Measurements from ENCODE around the gene SMIM33.
"Not testable (repeated sequence)": the region's sequence is repeated elsewhere in the genome, so short reads cannot be mapped to it uniquely, and the experiment has no call there.

SMIM33 gene

GRCh38 chr5:139457653-139458306 lies 13.0 kb upstream of the SMIM33 start:
- DNase-seq: no peak

DNA sequence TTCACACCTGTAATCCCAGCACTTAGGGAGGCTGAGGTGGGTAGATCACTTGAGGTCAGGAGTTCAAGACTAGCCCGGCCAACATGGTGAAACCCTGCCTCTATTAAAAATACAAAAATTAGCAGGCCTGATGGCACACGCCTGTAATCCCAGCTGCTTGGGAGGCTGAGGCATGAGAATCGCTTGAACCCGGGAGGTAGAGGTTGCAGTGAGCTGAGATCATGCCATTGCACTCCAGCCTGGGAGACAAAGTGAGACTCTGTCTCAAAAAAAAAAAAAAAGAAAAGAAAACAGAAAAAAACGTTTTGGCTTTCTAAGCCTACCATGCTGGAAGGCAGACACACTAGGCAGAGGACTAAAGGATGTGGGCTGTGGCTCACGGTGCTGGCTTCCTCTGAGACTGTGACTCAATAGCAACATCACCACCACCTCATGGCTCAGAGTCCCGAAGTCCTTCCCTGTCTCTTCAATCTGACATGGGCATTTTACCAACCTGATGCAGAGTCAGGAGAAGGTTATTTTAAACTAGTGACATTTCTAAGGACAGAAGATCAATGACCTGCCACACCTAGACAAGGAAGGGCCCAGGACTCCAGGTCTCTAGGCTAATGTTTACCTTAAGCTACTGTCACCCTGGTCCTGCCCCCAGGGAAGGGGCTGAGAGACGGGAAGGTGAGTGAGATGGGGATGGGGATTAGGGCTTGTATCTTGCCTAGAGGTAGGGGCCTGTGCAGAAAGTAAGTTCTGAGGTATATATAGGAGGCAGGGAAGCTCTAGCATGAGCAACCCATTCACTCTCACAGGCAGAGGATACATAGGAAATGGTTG lies 12.0 kb upstream of the SMIM33 start:
- DNase-seq: peak in 3 of 4 experiments; percentile 21 to 62 (median 45)

- DNase-seq: no peak
Measured at GRCh38 chr5:139459451-139459934, 11.3 kb upstream of the SMIM33 start.

DNA sequence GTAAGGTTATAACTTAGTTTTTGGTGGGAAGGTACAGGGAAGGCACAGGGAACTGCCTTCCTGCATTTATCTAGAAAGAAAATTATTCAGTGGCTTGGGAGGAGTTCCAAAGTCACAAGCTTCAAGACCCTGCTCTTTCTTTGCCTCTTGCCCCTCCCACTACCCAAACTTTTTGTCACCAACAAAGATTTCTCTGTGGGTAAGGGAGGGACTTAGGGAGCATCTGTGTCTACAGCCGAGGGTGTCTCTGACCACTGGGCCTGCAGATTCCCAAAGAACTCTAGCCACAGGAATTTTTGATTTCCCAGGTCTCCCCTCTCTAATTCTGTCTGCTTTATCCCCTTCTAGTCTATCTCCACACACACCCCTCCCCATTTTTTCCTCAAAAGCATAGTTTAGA lies 10.3 kb upstream of the SMIM33 start:
- DNase-seq: no peak

DNA sequence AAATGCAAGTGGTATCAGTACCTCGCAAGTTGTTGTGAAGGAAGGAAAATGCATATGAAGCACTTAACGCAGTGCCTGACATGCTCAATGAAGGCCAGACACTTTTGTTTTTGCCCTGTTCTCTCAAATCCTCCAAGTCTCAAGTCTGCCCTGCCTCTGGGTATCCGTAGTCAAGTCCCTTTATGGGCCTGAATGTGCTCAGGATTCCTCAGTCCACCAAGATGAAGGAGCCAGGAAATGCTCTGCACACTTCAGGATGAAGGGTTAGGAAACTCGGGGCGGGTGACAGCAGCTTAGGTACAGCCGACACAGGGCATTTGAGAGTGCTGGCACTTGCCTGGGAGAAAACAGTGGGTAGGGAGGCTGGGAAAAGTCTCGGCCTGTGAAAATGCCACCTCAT lies 9.6 kb upstream of the SMIM33 start:
- DNase-seq: no peak

DNA sequence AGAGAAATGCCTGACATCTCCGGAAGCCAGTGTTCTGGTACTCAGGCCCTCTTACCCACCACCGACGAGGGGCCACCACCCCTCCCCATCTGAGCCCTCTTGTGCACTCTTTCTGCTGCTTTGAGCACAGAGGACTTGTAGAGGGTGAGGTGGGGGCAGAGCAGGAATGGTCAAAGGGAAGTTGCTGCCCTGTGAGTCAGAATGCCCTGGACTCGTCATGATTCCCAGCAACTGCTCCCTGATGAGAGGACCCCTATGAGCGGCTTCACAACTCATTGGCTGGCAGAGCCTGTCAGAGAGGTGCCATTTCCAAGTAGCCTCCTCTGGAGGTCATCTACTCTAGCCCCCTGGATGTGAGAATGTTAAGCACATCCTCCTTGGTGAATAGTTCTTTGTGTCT lies 9.1 kb upstream of the SMIM33 start:
- DNase-seq: no peak

- no peak for DNase-seq
Measured at GRCh38 chr5:139462586-139463276, 8.1 kb upstream of the SMIM33 start, which contains the start of gene ECSCR. Gene ECSCR, minus strand, starts transcription at chr5:139462743. Its CDS starts 73 bp downstream, at chr5:139462670.

DNA sequence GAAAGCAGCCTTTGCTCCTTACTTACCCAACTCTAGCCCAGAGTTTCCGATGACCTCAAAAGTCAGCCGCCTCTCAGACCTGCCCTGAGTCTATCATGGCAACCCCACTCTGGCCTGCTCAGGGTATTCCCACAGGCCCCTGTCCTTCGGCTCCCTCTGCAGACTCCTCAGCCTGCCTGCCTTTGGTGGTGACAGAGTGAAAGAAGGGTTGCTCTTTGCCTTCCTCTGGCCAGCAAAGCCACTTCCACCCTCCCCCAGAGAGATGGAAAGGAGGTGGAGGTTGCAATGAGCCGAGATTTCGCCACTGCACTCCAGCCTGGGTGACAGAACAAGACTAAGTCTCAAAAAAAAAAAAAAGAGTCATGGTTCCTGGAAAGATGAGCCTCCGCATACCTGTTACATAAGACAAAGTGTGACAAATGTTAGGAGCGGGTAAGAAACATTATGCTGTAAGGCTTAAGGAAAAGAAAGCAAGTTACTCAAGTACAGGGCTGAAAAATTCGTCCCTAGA lies 2.3 kb upstream of the SMIM33 start:
- DNase-seq: no peak

DNA sequence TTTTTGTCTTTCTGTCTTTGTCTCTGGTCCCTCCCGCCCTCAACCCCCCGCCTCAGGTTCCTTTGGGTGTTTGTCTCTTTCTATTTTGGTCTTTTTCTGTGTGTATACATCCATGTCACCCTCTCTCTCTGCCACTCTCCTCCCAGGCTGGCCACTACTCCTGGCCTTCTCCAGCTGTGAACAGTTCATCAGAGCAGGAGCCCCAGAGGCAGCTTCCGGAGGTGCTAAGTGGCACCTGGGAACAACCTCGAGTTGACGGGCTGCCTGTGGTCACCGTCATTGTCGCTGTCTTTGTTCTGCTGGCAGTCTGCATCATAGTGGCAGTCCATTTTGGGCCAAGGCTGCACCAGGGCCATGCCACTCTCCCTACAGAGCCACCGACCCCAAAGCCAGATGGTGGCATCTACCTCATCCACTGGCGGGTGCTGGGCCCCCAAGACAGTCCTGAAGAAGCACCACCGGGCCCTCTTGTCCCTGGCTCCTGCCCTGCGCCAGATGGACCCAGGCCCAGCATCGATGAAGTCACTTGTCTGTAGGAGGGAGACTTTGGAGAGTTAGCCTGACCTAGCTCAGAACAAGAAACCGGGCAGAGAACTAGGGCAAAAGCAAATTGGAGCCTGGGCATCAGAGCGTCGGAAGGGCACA lies 1.7 kb downstream of the SMIM33 start:
- peak in 1 of 4 experiments; percentile 12 for DNase-seq

DNA sequence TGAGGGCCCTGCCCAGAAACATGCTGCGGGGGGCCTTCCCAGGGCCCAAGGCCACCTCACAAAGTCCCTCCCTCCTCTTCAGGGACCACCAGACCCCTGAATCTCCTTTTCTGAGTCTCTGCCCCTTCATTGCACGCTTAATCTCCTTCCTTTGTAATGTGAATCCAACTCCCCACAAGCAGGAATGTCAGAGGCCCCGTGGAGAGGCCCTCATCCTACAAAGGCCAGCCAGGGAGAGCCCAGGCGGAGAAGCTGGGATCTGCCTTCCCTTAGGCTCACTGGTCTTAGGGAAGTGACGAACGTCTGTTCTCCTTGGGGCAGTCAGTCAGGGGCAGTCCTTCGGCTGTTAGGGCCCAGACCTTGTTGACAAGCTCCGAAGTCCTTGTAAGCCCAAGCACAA lies 2.3 kb downstream of the SMIM33 start:
- no peak for DNase-seq

GRCh38 chr5:139473565-139473964 lies 2.8 kb downstream of the SMIM33 start:
- no peak for DNase-seq

DNA sequence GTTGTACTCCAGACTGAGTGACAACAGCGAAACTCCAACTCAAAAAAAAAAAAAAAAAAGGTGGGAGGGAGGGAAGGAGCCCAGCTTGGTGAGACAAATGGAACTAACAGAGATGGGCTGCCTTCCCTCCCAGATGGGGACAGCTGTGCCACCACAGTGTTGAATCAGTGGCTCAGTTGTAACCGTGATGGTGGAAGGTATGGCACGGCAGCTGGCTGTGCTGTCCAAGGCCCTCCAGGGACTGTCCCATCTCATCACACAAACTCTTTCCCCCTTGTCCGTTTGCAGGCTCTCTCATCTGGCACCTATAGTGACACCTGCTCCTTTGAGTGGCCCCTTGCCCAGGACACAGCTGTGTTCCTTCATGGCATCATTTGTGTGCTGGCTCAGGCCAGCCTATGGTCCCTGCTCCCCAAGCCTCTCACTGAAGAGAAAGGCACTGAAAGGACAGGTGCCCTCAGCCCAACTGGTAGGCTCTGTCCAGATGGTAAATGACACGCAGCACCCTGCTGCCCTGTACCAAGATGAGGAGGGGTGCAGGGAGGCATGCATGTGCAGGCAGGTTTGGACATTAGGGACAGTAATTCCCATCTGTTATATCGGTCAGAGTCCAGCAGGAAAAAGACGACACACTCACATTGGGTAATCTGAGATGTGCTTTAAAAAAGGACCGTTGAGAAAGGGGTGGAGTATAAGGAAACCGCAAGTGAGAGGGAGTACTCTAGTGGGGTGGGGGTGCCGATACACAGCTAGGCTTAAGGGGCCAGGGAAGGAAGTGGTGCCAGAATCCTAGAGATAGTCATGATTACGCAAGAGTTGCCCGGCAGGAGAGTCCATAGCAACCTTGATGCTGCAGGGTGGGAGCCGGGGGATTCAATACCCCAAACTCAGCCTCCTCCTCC lies 4.3 kb downstream of the SMIM33 start:
- DNase-seq: no peak

DNA sequence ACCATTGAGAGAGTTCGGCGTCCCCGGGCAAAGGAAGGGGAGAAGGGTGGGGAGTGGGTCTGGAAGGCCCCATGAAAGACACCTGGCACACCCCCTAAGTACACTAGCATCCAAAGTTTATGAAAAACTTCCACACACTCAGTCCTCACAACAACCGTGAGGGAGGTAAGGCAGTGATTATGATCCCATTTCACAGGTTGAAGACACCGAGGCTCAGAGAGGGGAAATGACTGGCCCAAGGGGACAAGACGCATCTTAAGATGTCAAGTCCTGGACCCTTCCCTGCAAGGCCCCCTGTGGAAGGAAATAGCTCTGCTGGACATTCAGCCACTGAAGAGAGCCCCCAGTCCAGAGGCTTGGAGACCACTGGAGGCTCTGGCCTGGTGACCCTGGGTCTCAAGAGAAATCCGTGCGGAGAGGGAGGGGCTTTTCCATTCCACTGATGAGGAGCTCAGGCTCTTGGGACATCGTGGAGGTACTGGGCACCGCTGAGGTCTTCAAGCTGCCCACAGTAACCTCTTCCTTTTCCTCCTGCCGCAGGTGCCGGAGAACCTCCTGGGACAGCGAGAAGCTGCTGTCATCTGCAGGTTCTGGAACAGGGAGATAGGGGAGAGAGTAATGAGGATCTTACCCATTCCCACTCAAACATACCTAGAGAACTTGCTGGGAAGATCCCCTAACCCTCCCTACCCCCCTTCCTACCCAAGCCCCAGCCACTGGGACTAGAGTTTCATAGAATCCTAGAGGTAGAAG lies 5.2 kb downstream of the SMIM33 start:
- DNase-seq: no peak

DNA sequence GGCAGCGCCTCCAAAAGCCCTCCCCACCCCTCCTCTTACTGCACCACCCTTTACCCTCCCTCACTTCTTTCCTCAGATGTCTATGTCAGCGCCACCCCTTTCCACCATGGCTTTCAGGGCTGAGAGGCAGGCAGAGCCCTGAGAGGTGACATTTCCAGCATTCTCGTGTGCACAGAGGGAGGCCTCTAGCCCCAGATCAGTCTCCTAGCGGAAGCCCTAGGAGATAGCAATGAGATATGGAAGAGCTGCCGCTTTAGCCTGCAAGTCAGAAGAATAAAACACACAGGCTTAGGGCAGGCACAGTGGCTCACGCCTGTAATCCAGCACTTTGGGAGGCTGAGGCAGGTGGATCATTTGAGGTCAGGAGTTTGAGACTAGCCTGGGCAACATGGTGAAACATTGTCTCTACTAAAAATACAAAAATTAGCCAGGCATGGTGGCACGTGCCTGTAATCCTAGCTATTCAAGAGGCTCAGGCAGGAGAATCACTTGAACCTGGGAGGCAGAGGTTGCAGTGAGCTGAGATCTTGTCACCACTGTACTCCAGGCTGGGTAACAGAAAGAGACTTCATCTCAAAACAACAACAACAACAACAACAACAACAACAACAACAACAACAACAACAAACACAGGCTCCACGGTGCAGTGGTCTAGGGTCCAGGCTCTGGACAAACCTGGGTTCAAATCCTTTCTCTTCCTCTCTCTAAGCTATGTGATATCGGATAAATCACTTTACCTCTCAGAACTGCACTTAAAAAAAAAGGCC lies 8.0 kb downstream of the SMIM33 start:
- DNase-seq: not testable (repeated sequence)

DNA sequence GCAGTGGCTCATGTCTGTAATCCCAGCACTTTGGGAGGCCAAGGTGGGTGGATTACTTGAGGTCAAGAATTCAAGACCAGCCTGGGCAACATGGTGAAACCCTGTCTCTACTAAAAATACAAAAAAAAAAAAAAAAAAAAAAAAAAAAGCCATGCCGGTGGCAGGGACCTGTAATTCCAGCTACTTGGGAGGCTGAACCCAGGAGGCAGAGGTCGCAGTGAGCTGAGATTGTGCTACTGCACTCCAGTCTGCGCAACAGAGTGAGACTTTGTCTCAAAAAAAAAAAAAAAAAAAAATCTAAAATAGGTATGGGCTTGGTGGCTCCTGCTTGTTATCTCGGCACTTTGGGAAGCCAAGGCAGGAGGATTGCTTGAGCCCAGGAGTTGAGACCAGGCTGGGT lies 8.9 kb downstream of the SMIM33 start:
- DNase-seq: not testable (repeated sequence)

DNA sequence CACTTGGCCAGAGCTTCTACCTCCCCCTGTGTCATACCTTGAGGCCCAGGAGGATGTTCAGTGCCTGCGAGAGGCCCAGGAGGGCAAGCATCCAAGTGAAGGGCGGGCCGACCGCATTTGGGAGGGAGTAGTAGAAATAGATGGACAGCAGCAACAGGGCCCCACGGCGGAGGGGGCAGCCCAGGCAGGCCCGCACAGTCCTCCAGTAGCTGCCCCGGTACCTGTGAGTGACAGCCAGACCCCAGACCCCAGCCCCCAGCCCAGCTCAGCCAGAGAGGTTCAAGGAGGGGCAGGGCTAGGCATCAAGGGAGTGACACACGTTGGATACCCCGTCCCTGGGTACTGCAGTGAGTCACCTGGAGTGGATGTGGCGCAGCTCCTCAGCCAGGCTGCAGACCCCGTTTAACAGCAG lies 10.3 kb downstream of the SMIM33 start:
- DNase-seq: peak in 1 of 4 experiments; percentile 18

DNA sequence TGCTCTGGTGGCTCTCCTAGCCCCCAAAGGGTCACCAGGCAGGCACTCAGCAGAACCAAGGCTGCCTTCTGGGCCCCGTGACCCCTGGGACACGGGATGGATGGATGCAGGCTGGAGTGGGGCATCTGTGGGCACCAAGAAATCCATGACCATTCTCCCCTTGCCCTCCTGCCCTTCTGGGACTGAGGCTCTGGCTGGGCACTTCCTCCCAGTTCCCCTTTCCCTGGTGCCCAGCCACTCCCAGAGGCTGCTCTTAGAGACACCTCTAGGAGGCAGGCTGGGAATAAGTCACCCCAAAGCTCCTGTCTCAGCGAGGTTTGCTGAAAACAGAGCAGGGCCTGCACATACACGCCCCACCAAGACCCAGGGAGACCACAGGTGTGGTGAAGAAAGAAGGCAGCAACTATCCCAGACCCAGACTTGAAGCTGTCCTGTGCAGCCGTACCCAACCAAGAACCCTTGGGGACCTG lies 10.8 kb downstream of the SMIM33 start:
- no peak for DNase-seq

GRCh38 chr5:139482050-139482889 lies 11.5 kb downstream of the SMIM33 start, which contains the start of gene STING1:
Gene STING1, minus strand, starts transcription at chr5:139482758. Its CDS starts 1,054 bp downstream, at chr5:139481704.
- peak in 2 of 4 experiments; percentile 45 to 50 for DNase-seq

- not testable (repeated sequence) for DNase-seq
Measured at GRCh38 chr5:139482890-139483208, 12.0 kb downstream of the SMIM33 start.
